CMK (cell line): ENCODE measurements around the gene CSF2RB.

Experiments used
- DNase-seq: peaks from one replicate; pipeline ENCODE4 v3.0.0-alpha.2; 2010; ENCODE audit warnings: low read depth

Gene CSF2RB

GRCh38 chr22:36891646-36892045 is 21.8 kb upstream of the CSF2RB start:
- DNase-seq = no peak

GRCh38 chr22:36892292-36892691 is 21.1 kb upstream of the CSF2RB start:
- no peak for DNase-seq

- no peak for DNase-seq
Observed at GRCh38 chr22:36893262-36893661, 20.2 kb upstream of the CSF2RB start.

- no peak for DNase-seq
Observed at GRCh38 chr22:36894266-36894665, 19.2 kb upstream of the CSF2RB start.

- no peak for DNase-seq
Observed at GRCh38 chr22:36897611-36898010, 15.8 kb upstream of the CSF2RB start.

GRCh38 chr22:36898690-36899089 is 14.7 kb upstream of the CSF2RB start:
- DNase-seq = no peak

- no peak for DNase-seq
Observed at GRCh38 chr22:36899498-36899897, 13.9 kb upstream of the CSF2RB start.

- DNase-seq = peak; percentile 93
Observed at GRCh38 chr22:36900225-36900624, 13.2 kb upstream of the CSF2RB start.

- no peak for DNase-seq
Observed at GRCh38 chr22:36900880-36901279, 12.5 kb upstream of the CSF2RB start.

GRCh38 chr22:36901411-36902142 is 11.9 kb upstream of the CSF2RB start:
- DNase-seq = peak; percentile 94

GRCh38 chr22:36902143-36902926 is 11.1 kb upstream of the CSF2RB start:
- peak; percentile 67 for DNase-seq

- DNase-seq = peak; percentile 61
Observed at GRCh38 chr22:36904260-36904880, 9.1 kb upstream of the CSF2RB start.

GRCh38 chr22:36907253-36908195 is 5.9 kb upstream of the CSF2RB start:
- no peak for DNase-seq

- no peak for DNase-seq
Observed at GRCh38 chr22:36910461-36910860, 3.0 kb upstream of the CSF2RB start.

- DNase-seq = no peak
Observed at GRCh38 chr22:36911887-36912661, 1.4 kb upstream of the CSF2RB start.

- no peak for DNase-seq
Observed at GRCh38 chr22:36912694-36913426, 568 bp upstream of the CSF2RB start.

GRCh38 chr22:36914390-36914752 is 943 bp downstream of the CSF2RB start:
- DNase-seq = no peak

GRCh38 chr22:36916034-36916433 is 2.6 kb downstream of the CSF2RB start:
- DNase-seq = no peak

GRCh38 chr22:36918586-36919284 is 5.3 kb downstream of the CSF2RB start:
- no peak for DNase-seq
